Ishikawa (cell line): Measurements from ENCODE around the gene MDM1.

Experiments
- EGR1 ChIP-seq: IDR thresholded peaks from 2 replicates; pipeline ENCODE4 v1.6.1; 2012
- EP300 ChIP-seq: IDR thresholded peaks from 2 replicates; pipeline ENCODE4 v1.6.1; 2012; ENCODE audit warnings: borderline replicate concordance
- FOXM1 ChIP-seq: IDR thresholded peaks from 2 replicates; pipeline ENCODE4 v1.6.1; 2012; ENCODE audit warnings: low read depth, borderline replicate concordance
- NFIC ChIP-seq: IDR thresholded peaks from 2 replicates; pipeline ENCODE4 v1.6.1; 2012
- TAF1 ChIP-seq: IDR thresholded peaks from 2 replicates; pipeline ENCODE4 v1.6.1; 2012; ENCODE audit warnings: low read depth, mild to moderate bottlenecking
- YY1 ChIP-seq: IDR thresholded peaks from 2 replicates; pipeline ENCODE4 v1.6.1; 2012; ENCODE audit warnings: low read depth
- TF ChIP-seq, protein P1 (sequence below): IDR thresholded peaks from 2 replicates; pipeline ENCODE4 v1.6.1; 2012; ENCODE audit warnings: low read depth, mild to moderate bottlenecking
- TF ChIP-seq, protein P2 (sequence below): IDR thresholded peaks from 2 replicates; pipeline ENCODE4 v1.6.1; 2012

DNA sequence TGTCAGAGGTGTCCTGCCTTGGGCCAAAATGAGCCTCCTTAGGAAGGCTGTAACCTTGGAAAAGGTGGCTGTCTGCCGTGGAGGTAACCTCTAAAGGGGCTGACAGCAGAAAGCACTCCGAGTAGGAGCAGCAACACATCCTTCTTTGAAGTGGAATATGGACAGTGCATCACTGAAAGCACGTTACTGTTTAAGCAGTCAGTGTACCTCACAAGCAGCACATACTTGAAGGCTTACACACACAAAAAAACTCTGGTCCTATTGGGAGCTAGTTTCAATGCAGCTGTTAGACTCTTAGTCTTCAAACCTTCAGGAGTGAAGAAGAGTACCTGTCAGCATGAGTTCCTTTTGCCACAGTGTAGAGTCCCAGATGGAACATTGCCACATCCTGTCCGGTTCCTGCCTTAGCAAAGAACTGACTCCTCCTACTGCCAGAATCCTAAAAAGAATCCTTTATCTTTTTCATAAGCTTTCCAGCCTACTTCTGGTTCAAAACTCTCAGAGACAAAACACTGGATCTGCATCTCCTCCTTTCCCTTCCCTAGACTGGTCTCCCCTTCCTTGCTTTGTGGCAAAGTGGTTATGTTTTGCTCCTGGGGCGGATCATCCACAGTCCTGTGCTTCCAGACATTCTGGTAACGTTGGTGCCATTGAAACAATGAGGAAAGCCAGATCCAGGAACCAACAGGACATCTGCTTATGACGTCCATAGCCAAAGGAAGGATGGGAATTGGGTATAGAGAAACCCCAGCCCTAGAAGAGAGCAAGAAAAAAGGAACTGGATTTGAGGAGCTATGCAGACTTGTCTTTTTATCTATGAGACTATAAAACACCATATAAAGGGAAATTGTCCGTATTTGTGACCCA, 8.5 kb upstream of the MDM1 start:
- TF ChIP-seq EGR1: no peak
- TF ChIP-seq, protein P1, sequence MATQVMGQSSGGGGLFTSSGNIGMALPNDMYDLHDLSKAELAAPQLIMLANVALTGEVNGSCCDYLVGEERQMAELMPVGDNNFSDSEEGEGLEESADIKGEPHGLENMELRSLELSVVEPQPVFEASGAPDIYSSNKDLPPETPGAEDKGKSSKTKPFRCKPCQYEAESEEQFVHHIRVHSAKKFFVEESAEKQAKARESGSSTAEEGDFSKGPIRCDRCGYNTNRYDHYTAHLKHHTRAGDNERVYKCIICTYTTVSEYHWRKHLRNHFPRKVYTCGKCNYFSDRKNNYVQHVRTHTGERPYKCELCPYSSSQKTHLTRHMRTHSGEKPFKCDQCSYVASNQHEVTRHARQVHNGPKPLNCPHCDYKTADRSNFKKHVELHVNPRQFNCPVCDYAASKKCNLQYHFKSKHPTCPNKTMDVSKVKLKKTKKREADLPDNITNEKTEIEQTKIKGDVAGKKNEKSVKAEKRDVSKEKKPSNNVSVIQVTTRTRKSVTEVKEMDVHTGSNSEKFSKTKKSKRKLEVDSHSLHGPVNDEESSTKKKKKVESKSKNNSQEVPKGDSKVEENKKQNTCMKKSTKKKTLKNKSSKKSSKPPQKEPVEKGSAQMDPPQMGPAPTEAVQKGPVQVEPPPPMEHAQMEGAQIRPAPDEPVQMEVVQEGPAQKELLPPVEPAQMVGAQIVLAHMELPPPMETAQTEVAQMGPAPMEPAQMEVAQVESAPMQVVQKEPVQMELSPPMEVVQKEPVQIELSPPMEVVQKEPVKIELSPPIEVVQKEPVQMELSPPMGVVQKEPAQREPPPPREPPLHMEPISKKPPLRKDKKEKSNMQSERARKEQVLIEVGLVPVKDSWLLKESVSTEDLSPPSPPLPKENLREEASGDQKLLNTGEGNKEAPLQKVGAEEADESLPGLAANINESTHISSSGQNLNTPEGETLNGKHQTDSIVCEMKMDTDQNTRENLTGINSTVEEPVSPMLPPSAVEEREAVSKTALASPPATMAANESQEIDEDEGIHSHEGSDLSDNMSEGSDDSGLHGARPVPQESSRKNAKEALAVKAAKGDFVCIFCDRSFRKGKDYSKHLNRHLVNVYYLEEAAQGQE: no peak
- TF ChIP-seq, protein P2, sequence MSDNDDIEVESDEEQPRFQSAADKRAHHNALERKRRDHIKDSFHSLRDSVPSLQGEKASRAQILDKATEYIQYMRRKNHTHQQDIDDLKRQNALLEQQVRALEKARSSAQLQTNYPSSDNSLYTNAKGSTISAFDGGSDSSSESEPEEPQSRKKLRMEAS: no peak
- TF ChIP-seq TAF1: no peak
- no peak for TF ChIP-seq YY1
- TF ChIP-seq EP300: no peak
- no peak for TF ChIP-seq NFIC
- no peak for TF ChIP-seq FOXM1
